Gastrocnemius medialis (tissue), 4 donors: ENCODE data around the gene PRELP. TPM values are rescaled to one million over a fixed set of nuclear protein-coding genes. Genes with fewer than 3 reads are reported as not detected.

ENCODE experiments used
- ATAC-seq, 2 donors: fragments of 150-250 bp; one replicate each; pipeline ENCODE4 v1.9.1; 2016
- DNase-seq, 2 donors: peaks; one replicate each; pipeline ENCODE4 v3.0.0-alpha.2; 2019
- H3K27ac ChIP-seq, 4 donors: fragments of 200-600 bp; sonication (generic); 1 replicate in 1 of 4; 2 replicates in 3 of 4; pipeline ENCODE4 v1.5.1; 2016 to 2018; ENCODE audit warnings: mild to moderate bottlenecking in 2 of 4, moderate library complexity in 1 of 4
- H3K27me3 ChIP-seq, 3 donors: fragments of 200-600 bp; sonication (generic) in 2 of 3; 1 replicate in 1 of 3; 2 replicates in 2 of 3; pipeline versions ENCODE4 v1.5.1 to v1.6.0; 2016 to 2019; ENCODE audit warnings: mild to moderate bottlenecking in 1 of 3, moderate library complexity in 1 of 3
- H3K36me3 ChIP-seq, 2 donors: fragments of 200-600 bp; sonication (generic) in 1 of 2; one replicate each; pipeline ENCODE4 v1.5.1; 2017 to 2018
- H3K4me1 ChIP-seq, 2 donors: fragments of 200-600 bp; sonication (generic) in 1 of 2; one replicate each; pipeline ENCODE4 v1.5.1; 2016 to 2017; ENCODE audit warnings: mild to moderate bottlenecking in 2 of 2
- H3K4me3 ChIP-seq, 4 donors: fragments of 200-600 bp; sonication (generic) in 3 of 4; 1 replicate in 1 of 4; 2 replicates in 3 of 4; pipeline ENCODE4 v1.5.1; 2016 to 2019; ENCODE audit warnings: mild to moderate bottlenecking in 2 of 4
- H3K9me3 ChIP-seq, 3 donors: fragments of 200-600 bp; sonication (generic) in 2 of 3; 1 replicate in 1 of 3; 2 replicates in 2 of 3; pipeline ENCODE4 v1.5.1; 2016 to 2019
- CTCF ChIP-seq, 5 experiments: fragments of 450-650 bp in 3 of 5; fragments of 200-600 bp in 2 of 5; sonication (generic) in 2 of 5; IDR thresholded peaks in 4 of 5; conservative IDR thresholded peaks in 1 of 5; 1 replicate in 4 of 5; 2 replicates in 1 of 5; pipeline ENCODE4 v1.5.1; 2016 to 2019; ENCODE audit warnings: antibody characterized with exemption in 5 of 5, mild to moderate bottlenecking in 3 of 5, moderate library complexity in 3 of 5
- POLR2A ChIP-seq, 2 donors: fragments of 450-650 bp; IDR thresholded peaks; one replicate each; pipeline ENCODE4 v1.6.1; 2017; ENCODE audit warnings: antibody characterized with exemption in 2 of 2, mild to moderate bottlenecking in 2 of 2, moderate library complexity in 2 of 2
- in situ Hi-C, 4 donors: fragments of 200-750 bp; cut with MboI; loops; one replicate each; pipeline versions ENCODE4 v1.15.0 to v1.8.0; 2017; ENCODE audit warnings: low sequenced_read_pairs in 4 of 4
- intact Hi-C: fragments of 100-400 bp; cut with DNase I; formaldehyde crosslinking; loops from one replicate; pipeline ENCODE4 v1.15.1; 2023; ENCODE audit warnings: low total_unique reads
- total RNA-seq, 4 donors: library from RNA; depleted of rRNA; stranded (reverse); fragments of >200 nt; gene quantifications; one replicate each; pipeline versions ENCODE4 v1.1.0 to v1.2.3, GENCODE V29; 2016

PRELP gene
- total RNA-seq, 4 donors from 2014 or later, result 12.2 to 32.6 (median 16.9) TPM

- H3K4me1 ChIP-seq, result peaks cover 0 to 7% of the 10 kb centered on the region in 2 donors
- DNase-seq (no peak), ATAC-seq (no peak)
- no peak for TF ChIP-seq POLR2A (IDR thresholded peaks at IDR 0.05)
- TF ChIP-seq CTCF (IDR thresholded peaks at IDR 0.05 in 4 of 5, conservative IDR thresholded peaks at IDR 0.05 in 1 of 5), result no peak
- no peak overlapping the region for H3K4me3 ChIP-seq
- H3K9me3 ChIP-seq, result no peaks in the 10 kb centered on the region
- no peaks in the 10 kb centered on the region for H3K27me3 ChIP-seq
- H3K36me3 ChIP-seq, result no peaks in the 10 kb centered on the region
- intact Hi-C loops (no loop called here), in situ Hi-C loops (no loop called here)
- no peak overlapping the region for H3K27ac ChIP-seq
Measured at GRCh38 chr1:203519053-203519840, 43.6 kb downstream of the PRELP start.

GRCh38 chr1:203519896-203520295 lies 44.3 kb downstream of the PRELP start:
- H3K27ac ChIP-seq, result no peak overlapping the region
- no peaks in the 10 kb centered on the region for H3K36me3 ChIP-seq
- TF ChIP-seq POLR2A (IDR thresholded peaks at IDR 0.05) (no peak), CTCF (IDR thresholded peaks at IDR 0.05 in 4 of 5, conservative IDR thresholded peaks at IDR 0.05 in 1 of 5) (no peak)
- DNase-seq, result no peak
- in situ Hi-C loops, result no loop called here
- H3K4me3 ChIP-seq, result no peak overlapping the region
- H3K27me3 ChIP-seq, result no peaks in the 10 kb centered on the region
- no peaks in the 10 kb centered on the region for H3K9me3 ChIP-seq
- intact Hi-C loops, result loop anchor here (10.0 kb wide), 1 partner anchor 75 kb away; no protein-coding TSS in a partner anchor
- H3K4me1 ChIP-seq, result peaks cover 0 to 7% of the 10 kb centered on the region in 2 donors
- ATAC-seq, result no peak

GRCh38 chr1:203520315-203520714 lies 44.7 kb downstream of the PRELP start:
- ATAC-seq (peak in 1 of 2 donors; percentile 28), DNase-seq (no peak)
- intact Hi-C loops, result loop anchor here (10.0 kb wide), 1 partner anchor 74 kb away; no protein-coding TSS in a partner anchor
- Histone ChIP-seq H3K9me3 (no peaks in the 10 kb centered on the region), H3K36me3 (no peaks in the 10 kb centered on the region), H3K4me3 (no peak overlapping the region), H3K4me1 (peaks cover 0 to 7% of the 10 kb centered on the region in 2 donors), H3K27ac (no peak overlapping the region), H3K27me3 (no peaks in the 10 kb centered on the region)
- in situ Hi-C loops, result no loop called here
- TF ChIP-seq CTCF (IDR thresholded peaks at IDR 0.05 in 4 of 5, conservative IDR thresholded peaks at IDR 0.05 in 1 of 5) (no peak), POLR2A (IDR thresholded peaks at IDR 0.05) (no peak)

- in situ Hi-C loops, result no loop called here
- H3K4me1 ChIP-seq, result peaks cover 0 to 7% of the 10 kb centered on the region in 2 donors
- ATAC-seq (no peak), DNase-seq (no peak)
- H3K9me3 ChIP-seq, result no peaks in the 10 kb centered on the region
- H3K27ac ChIP-seq, result no peak overlapping the region
- TF ChIP-seq POLR2A (IDR thresholded peaks at IDR 0.05) (no peak), CTCF (IDR thresholded peaks at IDR 0.05 in 4 of 5, conservative IDR thresholded peaks at IDR 0.05 in 1 of 5) (no peak)
- no peaks in the 10 kb centered on the region for H3K27me3 ChIP-seq
- no peaks in the 10 kb centered on the region for H3K36me3 ChIP-seq
- no peak overlapping the region for H3K4me3 ChIP-seq
- intact Hi-C loops, result loop anchor here (10.0 kb wide), 1 partner anchor 74 kb away; no protein-coding TSS in a partner anchor
Measured at GRCh38 chr1:203521074-203521794, 45.6 kb downstream of the PRELP start.
